Liver (tissue), 9 donors: ENCODE data around the gene RAD9A. TPM values are rescaled to one million over a fixed set of nuclear protein-coding genes. Genes with fewer than 3 reads are reported as not detected.
A peak's percentile ranks its signal among the peaks of the same experiment; 100 is the strongest.

Experiments
- DNase-seq: peaks from one replicate; pipeline ENCODE4 v3.0.0-alpha.2; 2017; ENCODE audit warnings: low spot score
- H3K27ac ChIP-seq, 2 donors: one replicate each; pipeline ENCODE4 v1.7.0; 2013; ENCODE audit warnings: inconsistent platforms in 2 of 2, low read length in 2 of 2, control low read depth in 1 of 2, low read depth in 1 of 2, mild to moderate bottlenecking in 1 of 2
- H3K27me3 ChIP-seq, 4 donors: one replicate each; pipeline versions ENCODE4 v1.6.1 to v1.7.0; 2013; ENCODE audit warnings: low read length in 3 of 4, inconsistent platforms in 1 of 4, mild to moderate bottlenecking in 1 of 4, moderate library complexity in 1 of 4; ENCODE audit not compliant: control insufficient read depth in 4 of 4, insufficient read depth in 4 of 4
- H3K36me3 ChIP-seq, 4 donors: one replicate each; pipeline versions ENCODE4 v1.6.1 to v1.7.0; 2013; ENCODE audit warnings: low read length in 3 of 4, mild to moderate bottlenecking in 3 of 4, low read depth in 1 of 4, moderate library complexity in 1 of 4; ENCODE audit not compliant: control insufficient read depth in 4 of 4, insufficient read depth in 3 of 4
- H3K4me1 ChIP-seq, 4 donors: one replicate each; pipeline versions ENCODE4 v1.6.1 to v1.7.0; 2013; ENCODE audit warnings: low read length in 3 of 4, mild to moderate bottlenecking in 3 of 4, moderate library complexity in 1 of 4; ENCODE audit not compliant: control insufficient read depth in 4 of 4, insufficient read depth in 4 of 4
- H3K4me3 ChIP-seq, 3 donors: one replicate each; pipeline versions ENCODE4 v1.6.1 to v1.7.0; 2013; ENCODE audit warnings: low read length in 3 of 3, control low read depth in 1 of 3, low read depth in 1 of 3, mild to moderate bottlenecking in 1 of 3
- H3K9ac ChIP-seq, 2 donors: one replicate each; pipeline ENCODE4 v1.7.0; 2013; ENCODE audit warnings: low read length in 2 of 2, mild to moderate bottlenecking in 2 of 2, moderate library complexity in 2 of 2, control low read depth in 1 of 2, low read depth in 1 of 2
- H3K9me3 ChIP-seq, 4 donors: one replicate each; pipeline versions ENCODE4 v1.6.1 to v1.7.0; 2013; ENCODE audit warnings: low read length in 3 of 4; ENCODE audit not compliant: control insufficient read depth in 4 of 4
- CTCF ChIP-seq: fragments of 150-350 bp; IDR thresholded peaks from 2 replicates; pipeline ENCODE4 v1.5.1; 2017; ENCODE audit warnings: improper control_type of control experiment, low read depth, low read length; ENCODE audit not compliant: missing input control
- EGR1 ChIP-seq, 2 donors: IDR thresholded peaks; 2 replicates each; pipeline ENCODE4 v1.6.1; 2016 to 2018; ENCODE audit warnings: antibody characterized with exemption in 2 of 2, low read depth in 2 of 2
- FOXA1 ChIP-seq: IDR thresholded peaks from 2 replicates; pipeline ENCODE4 v1.6.1; 2016; ENCODE audit warnings: antibody characterized with exemption
- FOXA2 ChIP-seq: IDR thresholded peaks from 2 replicates; pipeline ENCODE4 v1.6.1; 2016; ENCODE audit warnings: antibody characterized with exemption
- GABPA ChIP-seq, 2 donors: IDR thresholded peaks in 1 of 2; conservative IDR thresholded peaks in 1 of 2; 2 replicates each; pipeline ENCODE4 v1.6.1; 2016; ENCODE audit warnings: antibody characterized with exemption in 2 of 2, mild to moderate bottlenecking in 1 of 2, moderate library complexity in 1 of 2
- HNF4A ChIP-seq, 2 donors: conservative IDR thresholded peaks; 2 replicates each; pipeline ENCODE4 v1.6.1; 2016; ENCODE audit warnings: antibody characterized with exemption in 2 of 2, mild to moderate bottlenecking in 2 of 2
- HNF4G ChIP-seq: IDR thresholded peaks from 2 replicates; pipeline ENCODE4 v1.6.1; 2016; ENCODE audit warnings: antibody characterized with exemption
- JUND ChIP-seq, 2 donors: IDR thresholded peaks; 2 replicates each; pipeline ENCODE4 v1.6.1; 2016; ENCODE audit warnings: antibody characterized with exemption in 2 of 2
- MAX ChIP-seq: IDR thresholded peaks from 2 replicates; pipeline ENCODE4 v1.6.1; 2016; ENCODE audit warnings: antibody characterized with exemption
- RAD21 ChIP-seq, 2 donors: IDR thresholded peaks; 2 replicates each; pipeline ENCODE4 v1.6.1; 2016; ENCODE audit warnings: antibody characterized with exemption in 2 of 2, mild to moderate bottlenecking in 2 of 2
- REST ChIP-seq: IDR thresholded peaks from 2 replicates; pipeline ENCODE4 v1.6.1; 2016; ENCODE audit warnings: antibody characterized with exemption, mild to moderate bottlenecking
- RXRA ChIP-seq, 2 donors: IDR thresholded peaks; 2 replicates each; pipeline ENCODE4 v1.6.1; 2017 to 2018; ENCODE audit warnings: antibody characterized with exemption in 2 of 2, mild to moderate bottlenecking in 1 of 2
- SP1 ChIP-seq: IDR thresholded peaks from 2 replicates; pipeline ENCODE4 v1.6.1; 2018; ENCODE audit warnings: antibody characterized with exemption, mild to moderate bottlenecking
- TAF1 ChIP-seq: conservative IDR thresholded peaks from 2 replicates; pipeline ENCODE4 v1.6.1; 2016; ENCODE audit warnings: antibody characterized with exemption, mild to moderate bottlenecking
- YY1 ChIP-seq: IDR thresholded peaks from 2 replicates; pipeline ENCODE4 v1.6.1; 2016; ENCODE audit warnings: antibody characterized with exemption, mild to moderate bottlenecking
- ZBTB33 ChIP-seq: IDR thresholded peaks from 2 replicates; pipeline ENCODE4 v1.6.1; 2016; ENCODE audit warnings: antibody characterized with exemption
- WGBS: extraction: QIAGEN DNeasy Blood & Tissue Kit; methylation state at CpG from one replicate; pipeline ENCODE4 v1.1.7; 2013; 5-methylcytosine and 5-hydroxymethylcytosine counted together
- polyA plus RNA-seq, 2 donors: library from polyadenylated mRNA; stranded (reverse) in 1 of 2; unstranded in 1 of 2; fragments of 200-250 nt in 1 of 2; fragments of >200 nt in 1 of 2; fragmentation: Nextera tagmentation in 1 of 2; extraction: Ambion mirVana in 1 of 2; gene quantifications; one replicate each; pipeline versions ENCODE4 v1.2.1 to v1.2.3, GENCODE V29; 2013 to 2015
- total RNA-seq, 2 donors: library from RNA; depleted of rRNA; stranded (reverse); fragments of >200 nt; gene quantifications; one replicate each; pipeline ENCODE4 v1.2.3, GENCODE V29; 2014
- donor health status: healthy.
- donor health status: healthy.
- donor health status: healthy.
- donor health status: healthy.
- donor health status: healthy.

RAD9A gene
- total and polyA plus RNA-seq, 4 donors = 4.5 to 8.6 (median 5.6) TPM

GRCh38 chr11:67356387-67356863 is 35.4 kb upstream of the RAD9A start:
- no peak overlapping the region for H3K27ac ChIP-seq
- TF ChIP-seq RAD21 (IDR thresholded peaks at IDR 0.05) (no peak), RXRA (IDR thresholded peaks at IDR 0.05) (no peak), GABPA (IDR thresholded peaks at IDR 0.05 in 1 of 2, conservative IDR thresholded peaks at IDR 0.05 in 1 of 2) (no peak), YY1 (no peak), FOXA2 (no peak), SP1 (no peak), HNF4G (no peak), EGR1 (IDR thresholded peaks at IDR 0.05; ENCODE audit: low read depth in 2 of 2) (no peak), JUND (IDR thresholded peaks at IDR 0.05) (no peak), TAF1 (no peak), HNF4A (conservative IDR thresholded peaks at IDR 0.05) (no peak), CTCF (no peak), REST (no peak), FOXA1 (no peak), ZBTB33 (no peak)
- H3K9ac ChIP-seq = no peak overlapping the region
- no peaks in the 10 kb centered on the region for H3K9me3 ChIP-seq
- DNase-seq = no peak
- H3K36me3 ChIP-seq = no peaks in the 10 kb centered on the region
- peaks cover 15 to 41% (median 27%) of the 10 kb centered on the region in 4 donors for H3K4me1 ChIP-seq
- H3K4me3 ChIP-seq = no peak overlapping the region
- no peaks in the 10 kb centered on the region for H3K27me3 ChIP-seq
- WGBS = 53% methylated on average over 4 of the region's 4 CpGs

- no peak for TF ChIP-seq RXRA (IDR thresholded peaks at IDR 0.05)
- no peak for TF ChIP-seq MAX
- peak; percentile 93 for TF ChIP-seq CTCF
- TF ChIP-seq HNF4A (conservative IDR thresholded peaks at IDR 0.05) = peak in 1 of 2 donors; percentile 53
- TF ChIP-seq RAD21 (IDR thresholded peaks at IDR 0.05) = peak; percentile 94
- Histone ChIP-seq H3K27ac (no peak overlapping the region), H3K4me3 (no peak overlapping the region), H3K27me3 (no peaks in the 10 kb centered on the region), H3K9ac (no peak overlapping the region), H3K9me3 (no peaks in the 10 kb centered on the region), H3K36me3 (no peaks in the 10 kb centered on the region), H3K4me1 (peaks cover 15 to 35% (median 23%) of the 10 kb centered on the region in 4 donors)
- peak; percentile 71 for DNase-seq
- WGBS = 37% methylated on average over 3 of the region's 3 CpGs
These were observed 34.8 kb upstream of the RAD9A start for GRCh38 chr11:67356864-67357561.
